Astrocyte (in vitro differentiated cells and primary cell): ENCODE results near the gene ZHX3. TPM values are rescaled to one million over a fixed set of nuclear protein-coding genes. Genes with fewer than 3 reads are reported as not detected.

ENCODE experiments used
- DNase-seq: peaks from one replicate; pipeline ENCODE4 v3.0.0-alpha.2; 2010; ENCODE audit warnings: low read depth
- FAIRE-seq: peaks from 2 replicates; lab custom pipeline; 2011; peaks lifted over from hg19 to GRCh38; lab: Jason Lieb, UNC
- H2AFZ ChIP-seq: 2 replicates; pipeline ENCODE4 v1.6.0; 2012; ENCODE audit warnings: low read depth, low read length, inconsistent platforms
- H3K27ac ChIP-seq: 2 replicates; pipeline ENCODE4 v1.5.1; 2011; ENCODE audit warnings: low read depth, low read length, inconsistent platforms
- H3K27me3 ChIP-seq: 2 replicates; pipeline ENCODE4 v1.6.0; 2011; ENCODE audit warnings: low read length, inconsistent platforms; ENCODE audit not compliant: insufficient read depth
- H3K36me3 ChIP-seq: 2 replicates; pipeline ENCODE4 v1.5.1; 2011; ENCODE audit warnings: low read length, inconsistent platforms; ENCODE audit not compliant: insufficient read depth
- H3K4me1 ChIP-seq: 2 replicates; pipeline ENCODE4 v1.5.1; 2011; ENCODE audit warnings: low read length, inconsistent platforms; ENCODE audit not compliant: insufficient read depth
- H3K4me2 ChIP-seq: 2 replicates; pipeline ENCODE4 v1.6.0; 2012; ENCODE audit warnings: low read length, inconsistent platforms
- H3K4me3 ChIP-seq: 2 replicates; pipeline ENCODE4 v1.5.1; 2011; ENCODE audit warnings: low read depth, mild to moderate bottlenecking, low read length, inconsistent platforms; ENCODE audit not compliant: insufficient read depth
- H3K79me2 ChIP-seq: 2 replicates; pipeline ENCODE4 v1.6.0; 2012; ENCODE audit warnings: mild to moderate bottlenecking, low read length, inconsistent platforms; ENCODE audit not compliant: insufficient read depth
- H3K9ac ChIP-seq: 2 replicates; pipeline ENCODE4 v1.6.0; 2012; ENCODE audit warnings: mild to moderate bottlenecking, low read length, inconsistent platforms
- H3K9me3 ChIP-seq: 2 replicates; pipeline ENCODE4 v1.5.1; 2012; ENCODE audit warnings: low read depth, mild to moderate bottlenecking, low read length, inconsistent platforms; ENCODE audit not compliant: insufficient read depth
- H4K20me1 ChIP-seq: 2 replicates; pipeline ENCODE4 v1.6.0; 2012; ENCODE audit warnings: low read length, inconsistent platforms; ENCODE audit not compliant: insufficient read depth
- H3K27ac Mint-ChIP-seq: one replicate; pipeline ENCODE4 v1.8.0; 2021; ENCODE audit warnings: mild to moderate bottlenecking, mixed read lengths; ENCODE audit not compliant: unreplicated experiment
- H3K27me3 Mint-ChIP-seq: one replicate; pipeline ENCODE4 v1.8.0; 2021; ENCODE audit warnings: low read depth, mixed read lengths; ENCODE audit not compliant: unreplicated experiment
- H3K36me3 Mint-ChIP-seq: one replicate; pipeline ENCODE4 v1.8.0; 2021; ENCODE audit warnings: low read depth, mixed read lengths; ENCODE audit not compliant: unreplicated experiment
- H3K4me1 Mint-ChIP-seq: one replicate; pipeline ENCODE4 v1.8.0; 2021; ENCODE audit warnings: low read depth, mixed read lengths; ENCODE audit not compliant: unreplicated experiment
- H3K4me3 Mint-ChIP-seq: one replicate; pipeline ENCODE4 v1.8.0; 2021; ENCODE audit warnings: mild to moderate bottlenecking, moderate library complexity, mixed read lengths; ENCODE audit not compliant: unreplicated experiment
- H3K9me3 Mint-ChIP-seq: one replicate; pipeline ENCODE4 v1.8.0; 2021; ENCODE audit warnings: mild to moderate bottlenecking, mixed read lengths; ENCODE audit not compliant: unreplicated experiment
- CTCF ChIP-seq: IDR thresholded peaks from 2 replicates; pipeline ENCODE4 v1.5.1; 2011; ENCODE audit warnings: low read depth, mild to moderate bottlenecking, inconsistent platforms, low read length, moderate library complexity; ENCODE audit not compliant: insufficient read depth
- EZH2 ChIP-seq: IDR thresholded peaks from 2 replicates; pipeline ENCODE4 v1.6.1; 2012; ENCODE audit warnings: mild to moderate bottlenecking, low read length, inconsistent platforms; ENCODE audit not compliant: insufficient read depth
- total RNA-seq: library from RNA; stranded (reverse); gene quantifications from 2 replicates; pipeline ENCODE4 v1.2.1, GENCODE V29; 2021

ZHX3 gene
- total RNA-seq, 1 donor from 2014 or later: 41.6 TPM

DNA sequence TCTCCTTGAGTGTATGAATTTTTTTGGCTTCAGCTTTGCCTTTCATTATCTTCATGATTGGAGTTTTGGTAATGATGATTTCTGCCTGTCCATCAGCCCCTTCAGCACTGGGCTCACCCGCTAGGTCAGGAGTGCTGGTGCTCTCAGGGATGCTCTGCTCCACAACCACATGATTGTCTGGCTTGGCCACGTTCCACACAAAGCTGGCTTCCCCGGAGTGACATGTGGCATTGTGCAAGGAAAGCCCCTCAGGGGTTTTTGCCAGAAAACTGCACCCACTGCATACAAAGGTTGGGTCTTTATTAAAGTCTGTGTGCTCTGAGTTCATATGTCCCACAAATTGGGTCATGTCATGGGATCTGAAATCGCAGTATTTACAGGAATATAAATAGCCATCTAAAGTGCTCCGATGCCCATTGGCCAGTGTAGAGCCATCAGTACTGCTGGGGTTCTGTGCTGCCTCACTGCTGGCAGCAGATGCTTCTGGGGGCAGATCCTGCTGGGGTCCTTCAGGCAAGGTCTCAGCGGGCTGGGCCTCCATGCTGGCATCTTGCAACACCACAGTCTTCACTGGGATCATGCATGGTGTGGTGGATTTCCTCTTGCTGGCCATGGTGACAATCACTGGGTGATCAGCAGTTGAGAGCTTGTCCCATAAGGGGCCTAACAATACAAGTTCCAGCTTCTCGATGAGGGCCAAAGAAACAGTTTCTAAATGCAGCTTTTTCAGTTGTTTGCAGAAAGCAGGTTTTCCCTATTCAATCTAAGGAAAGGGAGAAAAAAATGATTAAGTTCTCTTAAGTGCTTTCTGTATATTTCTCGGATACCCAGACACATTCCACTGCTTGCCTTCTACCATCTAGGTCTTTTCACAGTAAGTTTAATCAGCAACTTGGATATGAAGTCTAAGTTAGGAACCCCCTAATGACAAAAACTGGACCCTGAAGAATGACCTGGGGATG lies 112.9 kb downstream of the ZHX3 start:
- Histone ChIP-seq H3K27ac (no peak overlapping the region), H3K4me3 (no peak overlapping the region), H2AFZ (no peak overlapping the region), H3K4me1 (no peaks in the 10 kb centered on the region), H3K9ac (no peak overlapping the region), H4K20me1 (peaks cover 36% of the 10 kb centered on the region), H3K9me3 (no peaks in the 10 kb centered on the region), H3K79me2 (no peaks in the 10 kb centered on the region), H3K4me2 (no peak overlapping the region), H3K36me3 (peaks cover 11% of the 10 kb centered on the region), H3K27me3 (no peaks in the 10 kb centered on the region)
- H3K9me3 Mint-ChIP-seq: peaks cover 3% of the 10 kb centered on the region
- TF ChIP-seq EZH2 (no peak), CTCF (no peak)
- no peaks in the 10 kb centered on the region for H3K27me3 Mint-ChIP-seq
- FAIRE-seq: no peak
- peaks cover 29% of the 10 kb centered on the region for H3K36me3 Mint-ChIP-seq
- no peaks in the 10 kb centered on the region for H3K4me1 Mint-ChIP-seq
- no peak overlapping the region for H3K4me3 Mint-ChIP-seq
- no peak for DNase-seq
- no peak overlapping the region for H3K27ac Mint-ChIP-seq

GRCh38 chr20:41203660-41204059 lies 113.9 kb downstream of the ZHX3 start:
- H3K4me3 Mint-ChIP-seq: no peak overlapping the region
- peaks cover 3% of the 10 kb centered on the region for H3K9me3 Mint-ChIP-seq

More at GRCh38 chr20:41203660-41204059, 113.9 kb downstream of the ZHX3 start:
- no peak for TF ChIP-seq CTCF
- no peak for TF ChIP-seq EZH2
- Histone ChIP-seq H3K27ac (no peak overlapping the region), H4K20me1 (peaks cover 36% of the 10 kb centered on the region), H2AFZ (no peak overlapping the region), H3K79me2 (no peaks in the 10 kb centered on the region), H3K9me3 (no peaks in the 10 kb centered on the region), H3K27me3 (no peaks in the 10 kb centered on the region), H3K36me3 (peaks cover 14% of the 10 kb centered on the region), H3K4me3 (no peak overlapping the region), H3K9ac (no peak overlapping the region), H3K4me2 (no peak overlapping the region), H3K4me1 (no peaks in the 10 kb centered on the region)
- FAIRE-seq (no peak), DNase-seq (no peak)
- no peaks in the 10 kb centered on the region for H3K27me3 Mint-ChIP-seq
- H3K36me3 Mint-ChIP-seq: peaks cover 29% of the 10 kb centered on the region
- no peak overlapping the region for H3K27ac Mint-ChIP-seq
- H3K4me1 Mint-ChIP-seq: no peaks in the 10 kb centered on the region
